Muscle of back (tissue), 11 donors: ENCODE measurements around the gene LYPD1. TPM values are rescaled to one million over a fixed set of nuclear protein-coding genes. Genes with fewer than 3 reads are reported as not detected.

Experiments
- DNase-seq, 3 donors: peaks; one replicate each; pipeline versions ENCODE4 v3.0.0 to v3.0.0-alpha.2; 2013
- polyA plus RNA-seq, 10 donors: library from polyadenylated mRNA; unstranded; fragments of 120-200 nt; gene quantifications; one replicate each; pipeline ENCODE4 v1.2.1, GENCODE V29; 2013; ENCODE audit not compliant: insufficient read length in 10 of 10

LYPD1 gene
- polyA plus RNA-seq, 10 donors, result 3.8 to 15.4 (median 7.3) TPM

DNA sequence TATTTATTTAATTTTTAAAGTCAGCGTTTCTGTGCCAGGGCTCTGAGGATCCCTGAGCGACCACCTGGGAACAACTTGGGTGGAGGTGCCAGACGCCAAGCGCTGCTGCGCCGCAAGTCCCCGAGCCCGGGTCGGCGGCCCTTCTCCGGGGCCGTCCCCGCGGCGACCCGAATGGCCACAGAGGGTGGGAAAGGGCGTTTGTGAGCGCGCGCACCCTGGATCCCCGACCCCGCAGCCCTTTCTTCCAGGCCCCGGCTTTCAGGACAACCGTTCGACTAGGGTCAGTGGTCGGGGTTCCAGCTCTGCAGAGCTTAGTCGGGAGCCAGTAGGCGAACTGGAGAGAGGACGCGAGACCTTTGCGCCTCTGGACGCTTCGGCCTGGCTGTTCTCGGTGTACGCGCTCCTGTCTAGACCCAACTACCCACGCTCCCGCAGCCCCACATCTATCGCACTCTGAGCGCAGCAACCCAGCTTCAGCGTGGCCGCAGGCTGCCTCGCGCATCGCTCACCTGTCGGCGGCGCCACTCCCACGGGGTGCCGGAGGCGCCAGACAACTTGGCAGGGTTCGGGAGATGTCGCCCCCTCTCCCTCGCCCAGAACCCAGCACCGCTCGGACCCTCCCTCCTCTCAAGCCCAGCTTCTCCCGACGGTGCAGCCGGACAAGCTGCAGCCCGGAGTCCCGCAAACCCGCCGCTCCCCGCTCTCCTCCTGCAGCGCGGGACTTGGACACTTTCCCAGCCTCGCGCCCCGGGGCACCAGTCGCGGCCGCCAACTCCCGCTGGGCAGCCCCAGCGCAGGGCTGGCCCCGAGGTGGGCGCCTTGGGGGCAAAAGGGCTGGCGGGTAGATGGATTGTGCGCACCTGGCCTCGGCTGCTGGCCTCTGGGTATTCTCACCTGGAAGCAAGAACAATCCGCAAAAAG is 758 bp downstream of the LYPD1 start:
- DNase-seq, result peak in 1 of 3 donors; percentile 65

DNA sequence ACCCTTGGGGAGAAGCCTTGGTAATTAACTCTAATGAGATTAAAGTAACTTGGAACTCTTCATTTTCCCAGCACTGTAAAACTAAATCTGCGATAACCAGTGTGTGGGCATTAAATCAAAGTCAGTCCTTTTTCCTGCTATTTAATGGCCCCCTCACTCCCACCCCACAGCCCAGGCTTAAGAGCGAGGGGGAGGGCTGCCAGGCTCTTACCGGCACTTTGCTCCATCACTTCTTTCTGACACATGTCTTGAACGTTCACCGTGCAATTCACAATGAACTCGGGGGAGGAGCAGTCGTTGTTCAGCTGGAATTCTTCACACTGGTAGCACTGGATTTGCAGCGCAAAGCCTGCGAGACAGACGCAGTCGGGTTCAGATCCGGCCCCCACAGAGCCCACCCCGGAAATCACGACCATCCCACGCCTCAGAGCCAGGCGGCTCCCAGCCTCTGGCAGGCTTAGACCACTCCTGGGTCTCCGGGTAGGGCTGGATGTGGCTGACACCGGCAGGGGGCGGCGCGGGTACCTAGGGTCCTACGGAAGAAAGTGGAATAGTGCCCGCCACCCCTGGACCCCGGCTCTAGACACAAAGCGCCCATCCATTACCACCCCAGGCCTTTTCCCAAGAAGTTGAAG is 1.7 kb downstream of the LYPD1 start:
- no peak for DNase-seq

DNA sequence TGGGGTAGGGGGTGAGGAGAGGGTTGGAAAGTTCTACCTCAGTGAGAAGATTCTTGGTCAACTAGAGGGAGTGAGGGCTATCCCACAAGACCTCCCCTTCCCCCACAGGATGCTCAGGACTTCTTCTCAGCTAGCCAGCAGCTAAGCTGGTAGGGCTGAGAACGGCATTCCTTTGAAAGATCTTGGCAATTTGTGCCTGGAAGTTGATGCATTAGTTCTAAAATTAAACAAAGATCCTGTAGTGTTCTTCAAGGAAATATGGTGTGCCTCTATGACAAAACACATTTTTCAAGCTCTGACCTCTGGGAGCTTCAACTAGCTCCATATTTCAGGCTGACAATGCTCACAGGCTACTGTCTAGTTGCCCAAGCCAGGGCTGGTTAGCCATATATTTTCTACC is 2.3 kb downstream of the LYPD1 start:
- no peak for DNase-seq

DNA sequence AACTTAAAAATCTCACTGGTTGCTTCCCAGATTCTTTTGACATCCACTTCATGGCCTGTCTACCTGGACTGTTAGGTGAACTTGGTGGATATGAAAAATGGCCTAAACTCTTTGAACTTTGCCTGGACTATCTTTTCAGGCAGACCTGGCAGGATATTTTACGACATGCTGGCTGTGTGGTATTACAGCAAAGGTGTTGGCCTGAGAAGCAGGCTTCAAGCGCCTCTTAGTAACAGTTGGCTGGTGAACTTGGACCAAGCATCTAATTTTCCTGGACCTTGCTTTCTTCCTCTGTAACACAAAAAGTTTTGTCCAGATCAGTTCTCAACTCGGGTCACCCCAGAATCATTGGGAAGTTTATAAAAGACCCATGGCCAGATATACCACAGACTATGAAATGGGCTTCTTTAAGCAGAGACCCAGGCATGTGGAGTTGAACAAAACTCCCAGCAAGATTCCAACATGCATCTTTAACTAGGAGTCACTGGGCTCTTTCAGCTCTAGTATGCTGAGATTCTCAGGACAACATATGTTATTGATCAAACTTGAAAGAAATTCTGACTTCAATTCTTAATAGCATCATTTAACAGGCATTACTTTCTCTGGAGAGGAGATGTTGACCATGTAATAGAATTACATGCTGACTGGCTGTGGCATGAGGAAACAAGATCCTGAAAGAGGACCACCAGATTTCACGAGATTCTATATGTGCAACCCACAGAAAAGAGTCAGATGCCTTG is 4.4 kb downstream of the LYPD1 start:
- DNase-seq, result no peak

DNA sequence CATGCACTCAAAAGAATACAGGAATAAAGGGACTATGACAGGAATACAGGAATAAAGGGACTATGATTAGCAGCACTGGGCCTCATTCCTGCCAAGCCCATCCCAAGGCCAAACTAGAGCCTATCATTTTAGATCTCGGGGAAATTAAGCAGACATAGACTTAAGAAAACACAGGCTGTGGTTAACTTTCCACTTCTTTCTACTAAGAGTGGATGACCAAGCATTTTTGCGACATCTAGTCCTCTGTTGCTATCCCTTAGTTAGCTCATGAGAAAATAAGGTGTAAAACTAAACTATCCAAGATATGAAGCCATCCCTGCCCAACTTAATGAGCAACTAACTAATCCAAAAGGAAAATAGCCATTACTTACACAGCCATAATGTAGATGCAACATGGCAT is 5.9 kb downstream of the LYPD1 start:
- DNase-seq, result no peak

DNA sequence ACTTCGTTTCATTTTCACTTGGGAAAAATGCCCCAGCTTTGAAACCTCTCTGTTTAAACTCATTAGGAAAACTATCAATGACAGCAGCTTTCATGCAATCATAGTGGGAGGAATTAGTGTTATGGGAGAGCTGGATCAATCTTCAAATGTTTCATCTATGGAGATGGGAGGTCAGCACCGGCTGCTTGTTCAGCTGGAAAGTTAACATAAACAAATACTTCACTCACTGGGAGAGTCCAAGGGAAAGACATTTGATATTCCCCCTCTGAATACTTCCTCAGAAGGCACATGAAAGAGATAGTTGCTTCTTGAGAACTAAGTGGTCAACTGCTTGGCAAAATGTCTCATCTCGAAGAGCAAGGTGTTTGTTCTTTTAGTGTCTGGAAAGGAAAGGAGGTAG is 7.3 kb downstream of the LYPD1 start:
- no peak for DNase-seq

DNA sequence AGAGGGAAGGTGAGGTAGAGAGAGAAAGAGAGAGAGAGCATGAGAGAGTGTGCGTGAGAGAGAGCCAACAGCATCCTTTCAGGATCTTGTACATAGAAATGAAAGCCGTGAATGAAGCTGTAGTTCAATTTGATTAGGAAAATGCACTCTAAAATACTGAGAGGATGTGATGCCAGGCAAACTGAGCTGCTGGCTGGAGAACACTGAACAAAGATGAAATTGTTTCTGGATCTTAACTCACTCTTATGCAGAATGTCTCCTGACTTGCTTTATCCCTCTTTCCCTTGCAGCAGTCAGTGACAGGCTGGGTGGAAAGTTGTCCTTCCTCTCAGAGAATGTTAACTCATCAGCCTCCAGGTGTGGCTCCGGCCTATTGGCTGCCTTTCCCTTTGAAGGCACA is 10.7 kb downstream of the LYPD1 start:
- DNase-seq, result no peak

DNA sequence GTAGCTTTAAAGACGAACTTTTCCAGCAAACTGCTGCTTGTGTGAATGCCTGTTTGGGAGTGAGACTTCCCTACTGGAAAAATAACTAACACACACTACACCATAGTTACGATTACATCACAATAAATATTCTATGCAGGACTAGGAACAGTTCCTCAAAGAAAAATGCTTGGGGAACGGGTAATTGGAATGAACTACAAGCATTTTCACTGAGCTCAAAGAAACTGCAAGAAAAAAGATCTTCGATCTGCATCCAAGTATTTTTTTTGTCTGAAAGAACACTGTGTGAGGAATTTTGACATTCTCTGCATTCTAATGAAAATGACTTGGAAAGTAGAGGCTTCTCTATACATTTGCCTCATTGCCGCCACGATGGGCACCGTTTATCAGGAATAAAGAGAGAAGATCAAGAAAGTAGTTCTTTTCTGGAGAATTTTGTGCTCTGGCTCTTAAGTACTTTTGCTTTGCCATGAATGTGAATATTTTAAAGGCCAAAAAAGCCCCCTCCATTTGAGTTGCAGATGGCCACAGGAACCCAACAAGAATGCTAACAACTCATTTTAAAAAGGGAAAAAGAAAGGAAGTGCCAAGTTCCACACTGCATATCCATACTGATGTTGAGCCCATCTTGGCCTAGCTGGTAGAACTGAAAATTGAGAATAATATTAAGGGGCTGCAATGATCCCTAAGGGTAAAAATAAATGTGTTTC is 13.6 kb downstream of the LYPD1 start:
- DNase-seq, result peak in 2 of 3 donors; percentile 58 to 74

DNA sequence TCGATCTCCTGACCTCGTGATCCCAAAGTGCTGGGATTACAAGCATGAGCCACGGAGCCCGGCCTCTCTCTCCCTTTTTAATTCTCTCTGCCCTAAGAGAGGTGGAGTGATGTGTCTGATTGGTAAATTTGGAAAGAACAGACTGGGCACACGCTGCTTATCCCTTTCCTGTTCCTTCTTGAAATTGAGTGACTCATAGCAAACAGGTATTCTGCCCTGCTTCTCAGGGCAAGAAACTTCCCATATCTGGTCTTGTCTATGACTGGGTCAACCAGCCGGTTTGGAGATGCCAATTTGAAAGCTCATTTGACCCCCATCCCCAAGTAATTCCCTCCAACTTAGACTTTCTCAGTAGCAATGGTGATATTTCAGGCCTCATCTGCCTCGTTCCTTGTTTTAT is 15.0 kb downstream of the LYPD1 start:
- DNase-seq, result no peak

DNA sequence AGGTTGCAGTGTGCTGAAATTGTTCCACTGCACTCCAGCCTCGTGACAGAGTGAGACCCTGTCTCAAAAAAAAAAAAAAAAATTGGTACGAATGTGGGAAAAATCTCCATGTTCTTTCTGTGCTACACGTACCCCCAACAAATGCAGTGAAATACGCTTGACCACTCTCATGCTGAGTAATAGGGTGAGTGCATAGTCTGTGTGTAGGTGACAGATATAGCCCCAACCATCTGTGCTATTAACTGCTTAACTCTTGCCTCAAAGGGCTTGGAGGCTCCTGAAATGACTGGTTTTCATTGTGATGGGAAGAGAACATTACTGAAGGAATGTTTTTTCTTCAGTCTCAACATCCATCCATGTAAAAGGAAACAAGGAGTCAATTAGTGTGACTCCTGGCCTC is 15.7 kb downstream of the LYPD1 start:
- DNase-seq, result no peak

DNA sequence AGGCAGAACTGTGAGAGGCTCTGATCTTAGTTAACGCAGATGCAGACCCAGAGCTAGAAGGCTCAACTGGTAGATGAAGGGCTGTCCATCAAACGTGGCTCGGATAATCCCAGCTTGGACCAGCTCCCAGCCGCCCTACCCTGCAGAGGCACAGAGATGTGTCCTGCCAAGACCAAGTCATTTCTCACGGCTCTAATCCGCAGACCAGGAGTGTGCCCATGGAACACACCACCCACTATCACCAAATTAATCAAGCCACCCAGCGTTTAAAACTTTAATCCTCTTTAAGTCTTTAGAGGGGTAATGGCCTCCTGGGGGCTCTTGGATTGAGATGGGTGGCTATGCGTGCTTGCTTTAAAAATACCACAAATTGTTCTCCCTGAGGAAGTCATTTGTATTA is 17.5 kb downstream of the LYPD1 start:
- no peak for DNase-seq

DNA sequence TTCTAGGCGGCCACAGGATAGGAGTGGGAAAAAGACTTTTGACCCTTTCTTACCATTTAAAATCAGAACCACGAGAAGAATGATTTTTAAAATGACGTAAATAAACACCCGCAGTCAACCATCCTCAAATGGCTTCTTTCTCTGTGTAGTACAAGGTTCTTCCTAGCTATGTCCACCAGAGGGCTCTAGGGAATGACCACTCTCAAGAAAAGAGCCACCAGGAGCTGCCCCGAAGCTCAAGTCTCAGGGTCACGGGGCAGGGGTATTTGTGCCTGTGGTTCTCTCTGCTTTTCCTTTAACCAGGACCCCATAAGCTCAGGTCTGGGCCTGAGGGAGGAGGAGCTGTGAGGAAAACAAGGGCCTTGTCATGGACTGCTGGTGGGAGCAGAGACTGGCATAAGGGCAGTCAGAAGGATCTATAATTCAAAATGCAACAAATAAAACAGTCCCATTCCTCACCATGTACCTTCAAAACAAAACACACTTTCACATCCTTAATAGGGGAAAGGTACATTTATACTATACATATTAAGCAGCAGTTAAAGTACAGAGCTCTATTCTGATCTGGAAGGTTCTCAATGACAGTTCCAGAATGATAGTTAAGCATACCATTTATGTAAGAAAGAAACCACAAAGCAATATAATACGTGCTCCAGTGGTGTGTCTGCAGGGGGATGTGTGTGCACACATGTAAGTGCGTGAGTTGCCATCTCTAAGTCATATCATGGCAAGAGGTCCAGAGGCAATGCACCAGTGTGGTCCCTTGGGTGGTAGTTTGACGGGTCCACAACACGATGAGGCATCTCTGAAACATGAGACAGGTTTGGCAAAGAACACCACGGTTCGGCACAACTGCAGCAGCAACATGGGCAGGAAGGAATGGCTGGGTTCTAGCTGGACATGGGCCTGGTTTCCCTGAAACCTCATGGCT is 18.6 kb downstream of the LYPD1 start:
- no peak for DNase-seq

DNA sequence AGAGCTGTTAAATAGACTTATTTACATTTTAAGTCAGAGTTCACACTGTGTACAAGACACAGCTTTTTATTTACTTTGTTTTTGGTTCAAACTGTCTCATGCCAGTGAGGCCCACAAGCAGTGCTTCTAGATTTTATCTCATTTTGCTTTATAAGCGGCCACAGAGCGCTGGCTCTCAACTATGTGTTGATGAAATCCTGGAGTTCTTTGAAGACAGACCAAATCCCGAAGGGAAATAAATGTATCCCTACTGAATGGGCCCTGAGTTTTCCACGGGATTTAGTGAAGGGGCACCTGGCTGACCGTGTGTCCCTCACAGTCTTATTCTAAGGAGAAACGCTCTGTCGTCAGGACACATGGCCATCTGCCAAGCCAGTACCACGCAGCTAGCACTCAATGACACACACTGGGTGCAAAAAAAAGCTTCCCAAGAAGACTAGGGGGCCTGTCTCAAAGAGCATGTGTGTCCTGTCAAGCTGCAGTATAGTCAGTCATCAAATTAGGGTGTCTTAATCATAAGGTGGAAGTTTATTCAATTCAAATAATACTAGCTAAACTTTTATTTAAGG is 23.4 kb downstream of the LYPD1 start:
- no peak for DNase-seq

DNA sequence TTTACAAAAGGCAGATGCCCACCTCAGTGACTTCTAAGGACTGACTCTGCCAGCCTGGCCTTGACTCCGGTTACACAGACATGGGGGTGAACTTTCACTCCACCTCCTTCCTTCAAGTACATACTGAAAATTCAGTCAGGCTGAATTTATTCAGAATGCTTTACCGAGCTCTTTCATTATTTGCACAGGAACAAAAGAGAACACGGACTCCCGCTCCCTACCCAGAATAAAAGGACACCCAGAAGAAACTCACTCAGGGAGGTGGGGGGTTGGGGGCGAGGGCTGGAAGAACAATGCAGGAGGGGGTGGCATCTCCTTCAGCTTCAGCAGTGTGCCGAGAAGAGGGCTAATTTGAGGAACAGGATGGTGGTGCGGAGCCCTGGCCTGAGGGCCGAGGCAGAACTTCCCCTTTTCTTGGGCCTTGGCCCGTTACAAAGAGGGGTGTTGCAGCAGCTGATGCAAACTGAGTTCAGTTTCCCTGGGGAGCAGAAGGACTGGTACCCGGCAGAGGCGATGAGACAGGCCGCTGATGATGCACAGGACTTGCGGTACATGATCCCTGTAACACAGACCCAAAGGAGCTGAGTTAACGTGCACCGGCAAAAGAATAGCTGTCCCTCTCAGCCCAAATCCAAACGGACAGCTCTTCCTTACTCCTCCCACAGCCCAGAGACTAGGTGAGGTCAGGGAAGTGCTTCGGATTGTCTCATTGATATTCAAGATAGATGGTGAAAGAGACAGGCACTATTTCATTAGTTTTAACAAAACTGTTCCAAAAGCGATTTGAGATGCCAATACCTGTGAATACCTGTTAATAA is 24.1 kb downstream of the LYPD1 start:
- DNase-seq, result no peak

DNA sequence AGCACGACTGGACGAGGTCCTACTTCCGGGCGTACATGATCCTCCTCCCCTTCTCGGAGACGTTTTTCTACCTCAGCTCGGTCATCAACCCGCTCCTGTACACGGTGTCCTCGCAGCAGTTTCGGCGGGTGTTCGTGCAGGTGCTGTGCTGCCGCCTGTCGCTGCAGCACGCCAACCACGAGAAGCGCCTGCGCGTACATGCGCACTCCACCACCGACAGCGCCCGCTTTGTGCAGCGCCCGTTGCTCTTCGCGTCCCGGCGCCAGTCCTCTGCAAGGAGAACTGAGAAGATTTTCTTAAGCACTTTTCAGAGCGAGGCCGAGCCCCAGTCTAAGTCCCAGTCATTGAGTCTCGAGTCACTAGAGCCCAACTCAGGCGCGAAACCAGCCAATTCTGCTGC is 24.8 kb downstream of the LYPD1 start:
- DNase-seq, result no peak

DNA sequence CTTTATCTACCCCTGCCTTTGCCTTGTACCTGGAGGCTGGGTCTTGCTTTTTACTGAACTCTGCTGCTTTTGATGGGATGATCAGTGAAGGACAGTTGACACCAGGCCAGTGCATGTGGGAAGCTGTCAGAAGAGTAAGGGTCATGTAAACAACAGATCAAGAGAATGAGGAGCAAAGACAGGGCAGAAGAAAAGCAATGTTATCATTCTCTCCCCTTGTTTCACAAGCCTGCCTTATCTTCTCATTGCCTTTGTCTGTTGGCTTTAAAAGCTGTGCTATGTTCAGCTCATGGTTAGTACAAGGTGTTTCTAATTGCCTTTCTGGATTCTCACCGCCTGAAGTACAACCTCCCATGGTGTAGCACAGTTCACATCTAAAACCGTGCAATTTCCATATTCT is 27.6 kb downstream of the LYPD1 start:
- no peak for DNase-seq

DNA sequence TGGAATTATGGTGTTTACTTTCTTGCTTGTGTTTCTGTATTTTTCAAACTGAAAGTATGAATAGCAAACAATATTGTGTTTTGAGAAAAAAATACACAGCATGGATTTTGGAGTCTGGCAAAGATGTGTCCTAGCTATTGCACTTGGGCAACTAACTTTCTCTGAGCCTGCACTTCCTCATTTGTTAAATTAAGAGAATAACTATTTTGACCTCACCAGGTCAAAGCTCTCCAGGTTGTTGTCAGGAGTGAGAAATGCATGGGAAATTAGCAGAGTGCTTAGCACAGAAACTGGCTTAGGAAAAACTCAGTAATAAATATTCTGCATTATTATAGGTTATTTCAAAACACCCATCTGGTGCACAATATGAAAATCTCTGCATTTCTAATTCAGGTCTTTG is 28.2 kb downstream of the LYPD1 start:
- no peak for DNase-seq

DNA sequence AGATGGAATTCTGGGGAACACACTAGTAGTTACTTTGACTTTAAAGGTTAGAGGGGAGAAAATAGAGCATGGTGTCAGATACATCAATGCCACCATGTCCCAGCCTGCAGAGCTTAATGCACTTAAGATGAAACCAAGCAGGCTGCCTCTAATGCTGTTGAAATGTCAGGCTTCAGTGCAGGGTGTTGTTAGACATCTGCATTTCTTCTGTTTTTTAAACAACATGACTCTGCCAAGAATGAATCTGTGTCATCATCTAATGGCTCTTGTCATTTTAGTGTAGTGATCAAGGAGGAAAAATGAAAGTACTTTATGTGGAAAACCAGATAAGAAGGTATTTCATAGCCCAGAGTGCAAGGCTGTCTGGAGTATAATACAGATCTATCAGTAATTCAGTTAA is 29.9 kb downstream of the LYPD1 start:
- no peak for DNase-seq

DNA sequence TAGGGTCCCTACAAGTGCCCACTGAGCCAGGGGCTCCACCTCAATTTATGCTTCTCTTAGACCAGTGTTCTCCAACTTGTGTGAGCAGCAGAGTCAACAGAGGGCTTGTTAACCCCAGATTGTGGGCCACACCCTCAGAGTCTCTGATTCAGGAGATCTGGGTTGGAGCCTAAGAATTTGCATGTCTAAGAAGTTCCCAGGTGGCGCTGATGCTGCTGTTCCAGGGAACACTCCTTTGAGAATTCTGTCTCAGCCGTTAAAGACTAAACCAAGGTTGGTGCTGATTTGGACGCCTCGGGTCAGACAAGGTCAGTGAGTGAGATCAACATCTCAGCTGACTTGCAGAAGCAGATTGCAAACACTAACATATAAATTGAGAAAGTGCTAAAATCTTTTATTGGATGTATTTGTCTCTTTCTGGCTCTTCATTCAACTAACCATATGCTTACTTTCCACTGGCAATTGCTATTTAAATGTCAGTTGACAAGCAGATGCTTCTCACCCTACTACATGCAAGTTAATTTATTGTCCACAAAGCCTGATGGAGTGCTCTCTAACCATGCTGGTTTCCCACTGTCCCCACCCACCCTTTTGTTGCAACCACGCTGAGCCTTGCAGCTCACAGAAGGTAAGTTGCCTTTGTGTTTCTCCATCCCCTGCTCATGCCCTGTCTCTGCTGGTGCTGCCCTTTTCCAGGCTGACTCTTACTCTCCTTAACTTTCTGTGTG is 31.5 kb downstream of the LYPD1 start:
- DNase-seq, result no peak
